Gastroesophageal sphincter (tissue), 4 donors: ENCODE data around the gene HIC2. TPM values are rescaled to one million over a fixed set of nuclear protein-coding genes. Genes with fewer than 3 reads are reported as not detected.
A peak's percentile ranks its signal among the peaks of the same experiment; 100 is the strongest.
"Not testable (repeated sequence)": the region's sequence is repeated elsewhere in the genome, so short reads cannot be mapped to it uniquely, and the experiment has no call there.

Experiments
- ATAC-seq: fragments of 150-250 bp; one replicate; pipeline ENCODE4 v1.9.1; 2016; ENCODE audit warnings: mild to moderate bottlenecking, moderate library complexity
- H3K27ac ChIP-seq, 4 donors: fragments of 200-600 bp; sonication (generic) in 3 of 4; 1 replicate in 3 of 4; 2 replicates in 1 of 4; pipeline ENCODE4 v1.5.1; 2016 to 2019
- H3K27me3 ChIP-seq: fragments of 200-600 bp; sonication (generic); one replicate; pipeline ENCODE4 v1.5.1; 2019
- H3K36me3 ChIP-seq, 2 donors: fragments of 200-600 bp; sonication (generic); one replicate each; pipeline ENCODE4 v1.5.1; 2019; ENCODE audit warnings: control low read depth in 1 of 2
- H3K4me1 ChIP-seq, 3 donors: fragments of 200-600 bp; sonication (generic); 1 replicate in 2 of 3; 2 replicates in 1 of 3; pipeline ENCODE4 v1.5.1; 2016 to 2019; ENCODE audit warnings: control low read depth in 2 of 3
- H3K4me3 ChIP-seq, 2 donors: fragments of 200-600 bp; sonication (generic); one replicate each; pipeline ENCODE4 v1.5.1; 2019; ENCODE audit warnings: mild to moderate bottlenecking in 1 of 2, moderate library complexity in 1 of 2
- H3K9me3 ChIP-seq, 3 donors: fragments of 200-600 bp; sonication (generic); one replicate each; pipeline ENCODE4 v1.5.1; 2017 to 2019; ENCODE audit warnings: control low read depth in 2 of 3
- EP300 ChIP-seq: sonication (generic); formaldehyde crosslinking; IDR thresholded peaks from one replicate; pipeline ENCODE4 v1.6.1; 2017; ENCODE audit warnings: antibody characterized with exemption, mild to moderate bottlenecking
- POLR2A ChIP-seq, 2 donors: fragments of 450-650 bp; IDR thresholded peaks; one replicate each; pipeline ENCODE4 v1.6.1; 2017; ENCODE audit warnings: antibody characterized with exemption in 2 of 2, mild to moderate bottlenecking in 2 of 2, moderate library complexity in 1 of 2
- POLR2AphosphoS5 ChIP-seq: sonication (generic); formaldehyde crosslinking; IDR thresholded peaks from one replicate; pipeline ENCODE4 v1.6.1; 2017; ENCODE audit warnings: antibody characterized with exemption
- WGBS, 2 donors: methylation state at CpG; one replicate each; pipeline ENCODE4 v1.1.5; 2018; ENCODE audit warnings: low coverage in 1 of 2; 5-methylcytosine and 5-hydroxymethylcytosine counted together
- total RNA-seq, 4 donors: library from RNA; depleted of rRNA; stranded (reverse); fragments of >200 nt; gene quantifications; one replicate each; pipeline ENCODE4 v1.1.0, GENCODE V29; 2016
- TF ChIP-seq, protein P1 (sequence below), 4 experiments: fragments of 200-600 bp in 2 of 4; fragments of 450-650 bp in 2 of 4; sonication (generic) in 1 of 4; IDR thresholded peaks; one replicate each; pipeline ENCODE4 v1.5.1; 2017 to 2019; ENCODE audit warnings: antibody characterized with exemption in 4 of 4, mild to moderate bottlenecking in 2 of 4, moderate library complexity in 2 of 4

HIC2 gene
- total RNA-seq, 4 donors from 2014 or later, result 4.4 to 5.1 (median 4.8) TPM

DNA sequence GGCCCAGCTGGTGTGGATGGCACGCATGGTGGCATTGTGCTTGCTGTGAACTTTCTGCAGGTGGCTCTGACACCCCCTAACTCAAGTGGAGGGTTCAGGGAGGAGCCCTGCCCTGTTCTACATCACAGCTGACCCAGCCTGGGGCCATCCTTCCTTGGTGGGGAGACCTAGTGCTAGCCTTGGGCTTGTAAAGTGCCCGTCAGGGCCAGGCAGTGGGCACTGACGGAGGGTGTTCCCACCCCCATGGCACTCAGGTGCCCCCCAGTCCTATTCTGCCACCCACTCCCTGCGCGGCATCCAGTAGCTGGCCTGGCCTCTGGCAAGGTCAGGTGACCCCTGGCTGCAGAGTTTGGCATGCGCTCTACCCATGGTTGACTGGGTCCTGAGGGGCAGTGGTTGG is 24.0 kb downstream of the HIC2 start:
- H3K4me3 ChIP-seq, H3K27ac ChIP-seq, ATAC-seq, H3K27me3 ChIP-seq, H3K9me3 ChIP-seq: not testable (repeated sequence)
- H3K36me3 ChIP-seq, result peaks cover 0 to 32% of the 10 kb centered on the region in 2 donors
- WGBS, 2 donors, result no CpG with 5 or more reads among the region's 6 CpGs
- peaks cover 0 to 23% (median 0%) of the 10 kb centered on the region in 3 donors for H3K4me1 ChIP-seq

DNA sequence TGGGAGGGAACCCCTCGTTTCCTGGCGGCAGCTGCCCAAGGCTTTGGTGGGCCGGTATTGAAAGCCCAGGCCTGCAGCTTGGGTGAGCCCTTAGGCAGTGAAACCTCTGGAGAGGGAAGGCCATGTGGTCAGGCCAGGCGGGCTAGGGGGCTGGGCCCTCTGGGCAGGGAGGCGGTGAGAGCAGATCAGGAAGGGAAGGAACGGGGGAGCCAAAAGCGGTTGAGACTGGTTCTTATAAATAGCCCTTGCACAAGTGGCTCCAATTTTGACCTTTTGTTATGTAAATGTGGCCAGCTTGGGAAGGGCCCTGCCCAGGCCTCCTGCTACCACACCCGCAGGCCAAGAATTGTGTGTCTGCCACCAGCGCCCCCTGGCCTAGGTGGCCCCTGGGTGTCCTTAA is 25.0 kb downstream of the HIC2 start:
- H3K27me3 ChIP-seq, H3K9me3 ChIP-seq, H3K27ac ChIP-seq, H3K4me3 ChIP-seq: not testable (repeated sequence)
- Histone ChIP-seq H3K36me3 (peaks cover 0 to 42% of the 10 kb centered on the region in 2 donors), H3K4me1 (peaks cover 0 to 20% (median 0%) of the 10 kb centered on the region in 3 donors)
- no CpG with 5 or more reads among the region's 9 CpGs for WGBS, 2 donors
- peak; percentile 24 for ATAC-seq

DNA sequence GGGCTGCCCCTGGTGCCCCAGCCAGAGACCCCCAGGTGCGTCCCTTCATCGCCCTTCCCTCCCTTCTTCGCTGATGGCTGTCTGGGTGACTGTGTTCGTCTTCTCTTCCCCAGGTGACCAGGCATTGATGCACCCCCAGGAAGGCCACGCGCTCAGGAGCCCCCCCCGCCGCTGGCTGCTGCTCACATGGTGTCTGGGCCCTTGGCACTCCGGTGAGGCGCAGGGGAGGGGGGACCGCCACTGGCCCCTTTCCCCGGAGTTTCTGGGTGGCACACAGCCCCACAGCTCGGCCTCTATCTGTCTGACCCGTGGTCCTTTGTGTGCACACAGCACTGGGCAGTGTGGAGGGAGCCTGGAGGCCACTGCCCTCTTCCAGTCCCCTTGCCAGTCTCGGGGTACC is 25.5 kb downstream of the HIC2 start:
- peaks cover 0 to 20% (median 0%) of the 10 kb centered on the region in 3 donors for H3K4me1 ChIP-seq
- WGBS, 2 donors, result no CpG with 5 or more reads among the region's 15 CpGs
- H3K36me3 ChIP-seq, result peaks cover 0 to 47% of the 10 kb centered on the region in 2 donors
- not testable (repeated sequence) for H3K9me3 ChIP-seq, H3K27me3 ChIP-seq, H3K27ac ChIP-seq, ATAC-seq, H3K4me3 ChIP-seq

DNA sequence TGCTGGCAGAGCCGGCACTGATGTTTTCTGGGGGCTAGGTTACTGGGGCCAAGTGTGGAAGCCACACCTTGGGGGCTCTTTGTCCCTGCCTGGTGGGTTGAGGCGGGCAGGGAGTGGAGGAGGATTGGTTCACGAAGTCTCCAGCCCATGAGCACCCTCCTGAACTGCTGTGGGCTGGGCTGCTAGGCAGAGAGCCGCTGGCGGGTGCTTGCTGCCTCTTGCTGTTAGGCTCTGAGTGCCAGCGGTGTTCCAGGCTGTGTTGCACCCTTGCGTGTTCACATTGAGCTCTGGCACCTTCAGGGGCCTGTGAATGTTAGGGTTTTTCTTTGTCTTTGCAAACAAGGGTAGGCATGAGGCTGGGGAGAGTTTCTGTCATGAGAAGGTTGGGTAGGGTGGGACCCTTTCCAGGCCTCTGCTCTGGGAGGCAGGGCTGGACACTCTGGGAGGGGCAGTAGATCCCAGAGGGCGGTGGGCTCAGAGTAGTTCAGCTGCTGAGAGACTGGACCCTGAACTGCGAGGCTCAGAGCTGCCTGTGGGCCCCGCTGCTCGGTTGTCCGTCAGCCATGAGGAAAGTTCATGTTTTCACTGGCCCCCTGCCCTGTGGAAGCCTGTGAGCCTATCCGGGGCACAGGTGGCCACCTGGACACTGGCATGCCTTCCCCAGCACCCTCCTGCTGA is 26.0 kb downstream of the HIC2 start:
- H3K27ac ChIP-seq, result no peak overlapping the region
- TF ChIP-seq POLR2A (IDR thresholded peaks at IDR 0.05), result no peak
- TF ChIP-seq POLR2AphosphoS5, result no peak
- TF ChIP-seq, protein P1, sequence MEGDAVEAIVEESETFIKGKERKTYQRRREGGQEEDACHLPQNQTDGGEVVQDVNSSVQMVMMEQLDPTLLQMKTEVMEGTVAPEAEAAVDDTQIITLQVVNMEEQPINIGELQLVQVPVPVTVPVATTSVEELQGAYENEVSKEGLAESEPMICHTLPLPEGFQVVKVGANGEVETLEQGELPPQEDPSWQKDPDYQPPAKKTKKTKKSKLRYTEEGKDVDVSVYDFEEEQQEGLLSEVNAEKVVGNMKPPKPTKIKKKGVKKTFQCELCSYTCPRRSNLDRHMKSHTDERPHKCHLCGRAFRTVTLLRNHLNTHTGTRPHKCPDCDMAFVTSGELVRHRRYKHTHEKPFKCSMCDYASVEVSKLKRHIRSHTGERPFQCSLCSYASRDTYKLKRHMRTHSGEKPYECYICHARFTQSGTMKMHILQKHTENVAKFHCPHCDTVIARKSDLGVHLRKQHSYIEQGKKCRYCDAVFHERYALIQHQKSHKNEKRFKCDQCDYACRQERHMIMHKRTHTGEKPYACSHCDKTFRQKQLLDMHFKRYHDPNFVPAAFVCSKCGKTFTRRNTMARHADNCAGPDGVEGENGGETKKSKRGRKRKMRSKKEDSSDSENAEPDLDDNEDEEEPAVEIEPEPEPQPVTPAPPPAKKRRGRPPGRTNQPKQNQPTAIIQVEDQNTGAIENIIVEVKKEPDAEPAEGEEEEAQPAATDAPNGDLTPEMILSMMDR (IDR thresholded peaks at IDR 0.05), result no peak
- TF ChIP-seq EP300, result no peak
- no peaks in the 10 kb centered on the region for H3K27me3 ChIP-seq
- 88% methylated on average over 8 of the region's 13 CpGs; no CpG with 5 or more reads in 1 of the 2 donors for WGBS, 2 donors
- H3K4me3 ChIP-seq, result no peak overlapping the region
- peaks cover 0 to 52% of the 10 kb centered on the region in 2 donors for H3K36me3 ChIP-seq
- peaks cover 0 to 20% (median 0%) of the 10 kb centered on the region in 3 donors for H3K4me1 ChIP-seq
- H3K9me3 ChIP-seq, result no peaks in the 10 kb centered on the region
- no peak for ATAC-seq

GRCh38 chr22:21443735-21444421 is 26.7 kb downstream of the HIC2 start:
- no peak for TF ChIP-seq POLR2AphosphoS5
- TF ChIP-seq, protein P1 (IDR thresholded peaks at IDR 0.05), result no peak
- TF ChIP-seq EP300, result no peak
- TF ChIP-seq POLR2A (IDR thresholded peaks at IDR 0.05), result no peak
- Histone ChIP-seq H3K27ac (no peak overlapping the region), H3K36me3 (peaks cover 0 to 53% of the 10 kb centered on the region in 2 donors), H3K27me3 (no peaks in the 10 kb centered on the region), H3K4me3 (no peak overlapping the region), H3K9me3 (no peaks in the 10 kb centered on the region), H3K4me1 (peaks cover 0 to 20% (median 0%) of the 10 kb centered on the region in 3 donors)
- WGBS, 2 donors, result 78 to 87% methylated on average over 6 to 7 of the region's 16 CpGs
- no peak for ATAC-seq

GRCh38 chr22:21444701-21445436 is 27.7 kb downstream of the HIC2 start:
- Histone ChIP-seq H3K27ac (no peak overlapping the region), H3K27me3 (no peaks in the 10 kb centered on the region), H3K4me3 (no peak overlapping the region), H3K9me3 (no peaks in the 10 kb centered on the region), H3K36me3 (peaks cover 0 to 53% of the 10 kb centered on the region in 2 donors), H3K4me1 (peaks cover 0 to 20% (median 0%) of the 10 kb centered on the region in 3 donors)
- TF ChIP-seq POLR2A (IDR thresholded peaks at IDR 0.05) (no peak), EP300 (no peak), POLR2AphosphoS5 (no peak)
- TF ChIP-seq, protein P1 (IDR thresholded peaks at IDR 0.05), result no peak
- WGBS, 2 donors, result 84% methylated on average over 5 of the region's 35 CpGs; no CpG with 5 or more reads in 1 of the 2 donors
- ATAC-seq, result no peak
